CD4-positive, alpha-beta T cell treated with Interleukin-12 subunit alpha and Interleukin-12 subunit beta, for 1 hour (primary cell): ENCODE data around the gene F5.
"Not testable (repeated sequence)": the region's sequence is repeated elsewhere in the genome, so short reads cannot be mapped to it uniquely, and the experiment has no call there.

ENCODE experiments used
- DNase-seq: peaks from one replicate; pipeline ENCODE4 v3.0.0-alpha.2; 2020

Gene F5

GRCh38 chr1:169538998-169539871, 47.0 kb downstream of the F5 start:
- no peak for DNase-seq

- no peak for DNase-seq
Observed at GRCh38 chr1:169534653-169535052, 51.6 kb downstream of the F5 start.

GRCh38 chr1:169533528-169534190, 52.6 kb downstream of the F5 start:
- not testable (repeated sequence) for DNase-seq

GRCh38 chr1:169530448-169530847, 55.8 kb downstream of the F5 start:
- DNase-seq, result no peak

GRCh38 chr1:169529068-169529642, 57.1 kb downstream of the F5 start:
- DNase-seq, result no peak

- no peak for DNase-seq
Observed at GRCh38 chr1:169528215-169529067, 57.8 kb downstream of the F5 start.

GRCh38 chr1:169527451-169528214, 58.6 kb downstream of the F5 start:
- DNase-seq, result no peak

- DNase-seq, result no peak
Observed at GRCh38 chr1:169527001-169527400, 59.3 kb downstream of the F5 start.

- DNase-seq, result no peak
Observed at GRCh38 chr1:169526120-169526832, 60.0 kb downstream of the F5 start.

- DNase-seq, result no peak
Observed at GRCh38 chr1:169525391-169525790, 60.9 kb downstream of the F5 start.

GRCh38 chr1:169523904-169524303, 62.4 kb downstream of the F5 start:
- no peak for DNase-seq

- DNase-seq, result no peak
Observed at GRCh38 chr1:169521226-169521625, 65.1 kb downstream of the F5 start.

GRCh38 chr1:169517558-169518186, 68.6 kb downstream of the F5 start:
- DNase-seq, result no peak

GRCh38 chr1:169515641-169516040, 70.6 kb downstream of the F5 start:
- no peak for DNase-seq

- no peak for DNase-seq
Observed at GRCh38 chr1:169514566-169515270, 71.6 kb downstream of the F5 start.

- no peak for DNase-seq
Observed at GRCh38 chr1:169513208-169513607, 73.1 kb downstream of the F5 start.

- no peak for DNase-seq
Observed at GRCh38 chr1:169511316-169512005, 74.8 kb downstream of the F5 start.

GRCh38 chr1:169510060-169510459, 76.2 kb downstream of the F5 start:
- DNase-seq, result no peak

GRCh38 chr1:169509354-169509753, 76.9 kb downstream of the F5 start:
- no peak for DNase-seq
